HepG2 (cell line): ENCODE data around the gene JPT1. TPM values are rescaled to one million over a fixed set of nuclear protein-coding genes. Genes with fewer than 3 reads are reported as not detected.
A peak's percentile ranks its signal among the peaks of the same experiment; 100 is the strongest.

ENCODE experiments used
- AGO2 ChIP-seq: fragments of 200-400 bp; formaldehyde crosslinking; optimal IDR thresholded peaks from 2 replicates; pipeline ENCODE3; 2017; ENCODE audit warnings: mild to moderate bottlenecking, low read depth, low read length, moderate library complexity
- CREM ChIP-seq, 2 experiments: sonication (generic) in 1 of 2; formaldehyde crosslinking in 1 of 2; IDR thresholded peaks; 2 replicates each; pipeline versions ENCODE4 v1.4.0 to v1.6.1; 2016 to 2020; ENCODE audit warnings: antibody characterized with exemption in 1 of 2, mild to moderate bottlenecking in 1 of 2, missing genetic modification reagents in 1 of 2
- FOSL1 ChIP-seq: sonication (generic); formaldehyde crosslinking; IDR thresholded peaks from 2 replicates; pipeline ENCODE4 v1.9.0; 2021; ENCODE audit warnings: missing genetic modification reagents, borderline replicate concordance
- KDM5A ChIP-seq: fragments of 200-600 bp; sonication (generic); IDR thresholded peaks from 2 replicates; pipeline ENCODE4 v1.7.0; 2018; ENCODE audit warnings: antibody characterized with exemption, mild to moderate bottlenecking, low read length, borderline replicate concordance
- MIER2 ChIP-seq: IDR thresholded peaks from 2 replicates; pipeline ENCODE4 v1.6.1; 2016; ENCODE audit warnings: missing biosample characterization, missing genetic modification reagents
- REXO4 ChIP-seq: sonication (generic); formaldehyde crosslinking; IDR thresholded peaks from 2 replicates; pipeline ENCODE4 v1.8.0; 2022; ENCODE audit warnings: missing genetic modification reagents, mild to moderate bottlenecking, borderline replicate concordance
- TOPORS ChIP-seq: sonication (generic); formaldehyde crosslinking; IDR thresholded peaks from 2 replicates; pipeline ENCODE4 v1.8.0; 2023; ENCODE audit warnings: mild to moderate bottlenecking, missing genetic modification reagents
- U2AF1 ChIP-seq: fragments of 200-400 bp; formaldehyde crosslinking; optimal IDR thresholded peaks from 2 replicates; pipeline ENCODE3; 2017; ENCODE audit warnings: mild to moderate bottlenecking, low read depth, low read length
- ZFP1 ChIP-seq: IDR thresholded peaks from 2 replicates; pipeline ENCODE4 v1.6.1; 2016
- ZNF232 ChIP-seq: sonication (generic); formaldehyde crosslinking; IDR thresholded peaks from 2 replicates; pipeline ENCODE4 v1.4.0; 2020; ENCODE audit warnings: missing genetic modification reagents, borderline replicate concordance
- ZNF263 ChIP-seq: sonication (generic); formaldehyde crosslinking; IDR thresholded peaks from 2 replicates; pipeline ENCODE4 v1.4.0; 2020; ENCODE audit warnings: missing genetic modification reagents
- ZNF430 ChIP-seq: sonication (generic); formaldehyde crosslinking; IDR thresholded peaks from 2 replicates; pipeline ENCODE4 v1.9.0; 2021; ENCODE audit warnings: mild to moderate bottlenecking, missing genetic modification reagents
- ZNF674 ChIP-seq: sonication (generic); formaldehyde crosslinking; IDR thresholded peaks from 2 replicates; pipeline ENCODE4 v1.5.0; 2020; ENCODE audit warnings: low read depth, mild to moderate bottlenecking, missing genetic modification reagents
- ZNF768 ChIP-seq: sonication (generic); formaldehyde crosslinking; IDR thresholded peaks from 2 replicates; pipeline ENCODE4 v1.4.0; 2020; ENCODE audit warnings: missing genetic modification reagents
- ZNF792 ChIP-seq: IDR thresholded peaks from 2 replicates; pipeline ENCODE4 v1.6.1; 2016
- polyA plus RNA-seq, 8 experiments: library from polyadenylated mRNA; depleted of rRNA in 3 of 8; stranded (reverse) in 7 of 8; unstranded in 1 of 8; fragments of >200 nt; fragmentation: Illumina TruSeq in 4 of 8; extraction: Trizol in 4 of 8; gene quantifications; 2 replicates each; pipeline versions ENCODE4 v1.2.1 to v1.2.3, GENCODE V29; 2011 to 2016; ENCODE audit warnings: low read depth in 4 of 8, missing spikeins in 1 of 8, mixed read lengths in 1 of 8; ENCODE audit not compliant: insufficient read depth in 1 of 8
- total RNA-seq, 5 experiments: library from RNA; depleted of rRNA; stranded (reverse); fragments of >200 nt; fragmentation: Illumina TruSeq; extraction: Trizol; gene quantifications; 2 replicates each; pipeline ENCODE4 v1.2.3, GENCODE V29; 2016; ENCODE audit warnings: low read depth in 1 of 5
- TF ChIP-seq, protein P1 (sequence below): IDR thresholded peaks from 2 replicates; pipeline ENCODE4 v1.6.1; 2016; ENCODE audit warnings: mild to moderate bottlenecking, missing biosample characterization, missing genetic modification reagents
- TF ChIP-seq, protein P2 (sequence below): sonication (generic); formaldehyde crosslinking; IDR thresholded peaks from 2 replicates; pipeline ENCODE4 v1.4.0; 2020; ENCODE audit warnings: missing genetic modification reagents
- TF ChIP-seq, protein P3 (sequence below): sonication (generic); formaldehyde crosslinking; IDR thresholded peaks from 2 replicates; pipeline ENCODE4 v1.4.0; 2020; ENCODE audit warnings: missing genetic modification reagents
- TF ChIP-seq, protein P4 (sequence below): sonication (generic); formaldehyde crosslinking; IDR thresholded peaks from 2 replicates; pipeline ENCODE4 v1.9.0; 2021; ENCODE audit warnings: missing genetic modification reagents, borderline replicate concordance

Gene JPT1
- total and polyA plus RNA-seq, 2 of the 13 experiments (the other 11 are each of a cell fraction or from before 2014, with no cell fraction given) = 43.3 to 256 TPM

DNA sequence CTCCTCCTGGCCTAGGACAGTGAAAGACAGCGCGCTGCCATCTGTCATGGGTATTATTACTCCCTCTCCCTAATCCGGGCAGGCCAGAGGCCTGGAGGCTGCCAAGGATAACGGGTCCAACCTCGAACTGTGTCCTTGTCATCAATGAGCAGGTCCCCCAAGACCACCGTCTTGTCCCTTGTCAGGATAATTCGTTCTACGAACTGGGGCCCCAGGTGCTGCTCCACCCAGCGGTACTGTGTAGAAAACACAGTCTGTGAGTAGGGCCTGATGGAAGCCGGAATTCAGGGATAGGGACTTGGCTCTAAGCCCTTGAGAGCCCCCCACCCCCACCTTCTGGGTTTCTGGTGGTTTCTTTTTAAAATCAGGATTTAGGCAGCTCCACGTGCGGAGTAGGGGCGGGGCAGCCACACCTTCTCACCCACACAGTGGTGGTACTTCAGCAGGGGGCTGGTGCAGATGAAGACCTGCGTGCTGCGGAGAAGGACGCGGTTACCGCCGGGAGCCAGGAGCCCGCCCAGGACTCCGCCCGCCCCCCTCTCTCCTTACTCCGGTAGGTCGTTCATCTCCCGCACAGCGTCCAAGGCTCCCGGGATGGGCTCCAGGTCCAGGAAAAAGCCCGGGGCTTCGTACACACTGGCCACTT, 23.6 kb downstream of the JPT1 start (continued):
- no peak for TF ChIP-seq ZNF768 (CRISPR knock-in tag)
- peak; percentile 38; the same call in 1 of the 2 replicates for TF ChIP-seq ZNF792 (CRISPR knock-in tag)
- TF ChIP-seq KDM5A = 0 out of 2 replicates have a peak, but pooled peaks have one; percentile 10
- TF ChIP-seq MIER2 (CRISPR knock-in tag) = no peak
- TF ChIP-seq, protein P1, sequence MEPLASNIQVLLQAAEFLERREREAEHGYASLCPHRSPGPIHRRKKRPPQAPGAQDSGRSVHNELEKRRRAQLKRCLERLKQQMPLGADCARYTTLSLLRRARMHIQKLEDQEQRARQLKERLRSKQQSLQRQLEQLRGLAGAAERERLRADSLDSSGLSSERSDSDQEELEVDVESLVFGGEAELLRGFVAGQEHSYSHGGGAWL (CRISPR knock-in tag) = no peak
- TF ChIP-seq ZNF263 (CRISPR knock-in tag) = no peak
- TF ChIP-seq ZNF232 (CRISPR knock-in tag) = no peak
- no peak for TF ChIP-seq CREM (IDR thresholded peaks at IDR 0.05)
- TF ChIP-seq CREM (CRISPR knock-in tag; IDR thresholded peaks at IDR 0.05) = no peak
- no peak for TF ChIP-seq FOSL1
- no peak for TF ChIP-seq U2AF1
- TF ChIP-seq ZNF674 = no peak
- TF ChIP-seq, protein P2, sequence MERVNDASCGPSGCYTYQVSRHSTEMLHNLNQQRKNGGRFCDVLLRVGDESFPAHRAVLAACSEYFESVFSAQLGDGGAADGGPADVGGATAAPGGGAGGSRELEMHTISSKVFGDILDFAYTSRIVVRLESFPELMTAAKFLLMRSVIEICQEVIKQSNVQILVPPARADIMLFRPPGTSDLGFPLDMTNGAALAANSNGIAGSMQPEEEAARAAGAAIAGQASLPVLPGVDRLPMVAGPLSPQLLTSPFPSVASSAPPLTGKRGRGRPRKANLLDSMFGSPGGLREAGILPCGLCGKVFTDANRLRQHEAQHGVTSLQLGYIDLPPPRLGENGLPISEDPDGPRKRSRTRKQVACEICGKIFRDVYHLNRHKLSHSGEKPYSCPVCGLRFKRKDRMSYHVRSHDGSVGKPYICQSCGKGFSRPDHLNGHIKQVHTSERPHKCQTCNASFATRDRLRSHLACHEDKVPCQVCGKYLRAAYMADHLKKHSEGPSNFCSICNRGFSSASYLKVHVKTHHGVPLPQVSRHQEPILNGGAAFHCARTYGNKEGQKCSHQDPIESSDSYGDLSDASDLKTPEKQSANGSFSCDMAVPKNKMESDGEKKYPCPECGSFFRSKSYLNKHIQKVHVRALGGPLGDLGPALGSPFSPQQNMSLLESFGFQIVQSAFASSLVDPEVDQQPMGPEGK = peak; percentile 57
- no peak for TF ChIP-seq ZFP1 (CRISPR knock-in tag)
- TF ChIP-seq, protein P3, sequence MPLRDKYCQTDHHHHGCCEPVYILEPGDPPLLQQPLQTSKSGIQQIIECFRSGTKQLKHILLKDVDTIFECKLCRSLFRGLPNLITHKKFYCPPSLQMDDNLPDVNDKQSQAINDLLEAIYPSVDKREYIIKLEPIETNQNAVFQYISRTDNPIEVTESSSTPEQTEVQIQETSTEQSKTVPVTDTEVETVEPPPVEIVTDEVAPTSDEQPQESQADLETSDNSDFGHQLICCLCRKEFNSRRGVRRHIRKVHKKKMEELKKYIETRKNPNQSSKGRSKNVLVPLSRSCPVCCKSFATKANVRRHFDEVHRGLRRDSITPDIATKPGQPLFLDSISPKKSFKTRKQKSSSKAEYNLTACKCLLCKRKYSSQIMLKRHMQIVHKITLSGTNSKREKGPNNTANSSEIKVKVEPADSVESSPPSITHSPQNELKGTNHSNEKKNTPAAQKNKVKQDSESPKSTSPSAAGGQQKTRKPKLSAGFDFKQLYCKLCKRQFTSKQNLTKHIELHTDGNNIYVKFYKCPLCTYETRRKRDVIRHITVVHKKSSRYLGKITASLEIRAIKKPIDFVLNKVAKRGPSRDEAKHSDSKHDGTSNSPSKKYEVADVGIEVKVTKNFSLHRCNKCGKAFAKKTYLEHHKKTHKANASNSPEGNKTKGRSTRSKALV (CRISPR knock-in tag) = peak; percentile 18; the same call in 1 of the 2 replicates
- TF ChIP-seq ZNF430 (CRISPR knock-in tag) = no peak; the same call in 1 of the 2 replicates
- TF ChIP-seq REXO4 (CRISPR knock-in tag) = no peak
- no peak for TF ChIP-seq TOPORS
- TF ChIP-seq, protein P4, sequence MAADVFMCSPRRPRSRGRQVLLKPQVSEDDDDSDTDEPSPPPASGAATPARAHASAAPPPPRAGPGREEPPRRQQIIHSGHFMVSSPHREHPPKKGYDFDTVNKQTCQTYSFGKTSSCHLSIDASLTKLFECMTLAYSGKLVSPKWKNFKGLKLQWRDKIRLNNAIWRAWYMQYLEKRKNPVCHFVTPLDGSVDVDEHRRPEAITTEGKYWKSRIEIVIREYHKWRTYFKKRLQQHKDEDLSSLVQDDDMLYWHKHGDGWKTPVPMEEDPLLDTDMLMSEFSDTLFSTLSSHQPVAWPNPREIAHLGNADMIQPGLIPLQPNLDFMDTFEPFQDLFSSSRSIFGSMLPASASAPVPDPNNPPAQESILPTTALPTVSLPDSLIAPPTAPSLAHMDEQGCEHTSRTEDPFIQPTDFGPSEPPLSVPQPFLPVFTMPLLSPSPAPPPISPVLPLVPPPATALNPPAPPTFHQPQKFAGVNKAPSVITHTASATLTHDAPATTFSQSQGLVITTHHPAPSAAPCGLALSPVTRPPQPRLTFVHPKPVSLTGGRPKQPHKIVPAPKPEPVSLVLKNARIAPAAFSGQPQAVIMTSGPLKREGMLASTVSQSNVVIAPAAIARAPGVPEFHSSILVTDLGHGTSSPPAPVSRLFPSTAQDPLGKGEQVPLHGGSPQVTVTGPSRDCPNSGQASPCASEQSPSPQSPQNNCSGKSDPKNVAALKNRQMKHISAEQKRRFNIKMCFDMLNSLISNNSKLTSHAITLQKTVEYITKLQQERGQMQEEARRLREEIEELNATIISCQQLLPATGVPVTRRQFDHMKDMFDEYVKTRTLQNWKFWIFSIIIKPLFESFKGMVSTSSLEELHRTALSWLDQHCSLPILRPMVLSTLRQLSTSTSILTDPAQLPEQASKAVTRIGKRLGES (CRISPR knock-in tag) = no peak
- TF ChIP-seq AGO2 = no peak
